CD8-positive, alpha-beta memory T cell (primary cell): ENCODE results near the gene SIGLEC7. TPM values are rescaled to one million over a fixed set of nuclear protein-coding genes. Genes with fewer than 3 reads are reported as not detected.
A peak's percentile ranks its signal among the peaks of the same experiment; 100 is the strongest.

ENCODE experiments used
- CTCF ChIA-PET: fragments of 350-600 bp; sonication (Branson Sonifier 250); formaldehyde crosslinking; loops from one replicate; lab custom pipeline; 2021; ENCODE audit warnings: antibody characterized with exemption; lab: Charles Lee
- POLR2A ChIA-PET: fragments of 350-600 bp; sonication (Branson Sonifier 250); formaldehyde crosslinking; loops from one replicate; lab custom pipeline; 2021; ENCODE audit warnings: antibody characterized with exemption; lab: Charles Lee
- DNase-seq, 5 donors: peaks; one replicate each; pipeline versions ENCODE4 v3.0.0 to v3.0.0-alpha.2; 2020 to 2022; ENCODE audit warnings: mixed read lengths in 1 of 5
- H3K27ac ChIP-seq: one replicate; pipeline ENCODE4 v1.7.0; 2013; ENCODE audit warnings: low read depth, mild to moderate bottlenecking, low read length, moderate library complexity
- H3K27me3 ChIP-seq: 2 replicates; pipeline ENCODE4 v1.7.0; 2013; ENCODE audit warnings: low read length, mild to moderate bottlenecking; ENCODE audit not compliant: insufficient read depth, poor library complexity, severe bottlenecking
- H3K36me3 ChIP-seq: 2 replicates; pipeline ENCODE4 v1.7.0; 2013; ENCODE audit warnings: mild to moderate bottlenecking, low read length, moderate library complexity; ENCODE audit not compliant: insufficient read depth
- H3K4me1 ChIP-seq: 2 replicates; pipeline ENCODE4 v1.7.0; 2013; ENCODE audit warnings: mild to moderate bottlenecking, low read length, moderate library complexity; ENCODE audit not compliant: insufficient read depth
- H3K4me3 ChIP-seq: 2 replicates; pipeline ENCODE4 v1.7.0; 2013; ENCODE audit warnings: mild to moderate bottlenecking, low read length
- H3K9me3 ChIP-seq: 2 replicates; pipeline ENCODE4 v1.7.0; 2013; ENCODE audit warnings: mild to moderate bottlenecking, low read length
- H3K27ac Mint-ChIP-seq, 8 donors: one replicate each; pipeline ENCODE4 v1.8.0; 2020 to 2021; ENCODE audit warnings: mixed read lengths in 8 of 8, mild to moderate bottlenecking in 6 of 8, inconsistent platforms in 3 of 8, moderate library complexity in 3 of 8
- H3K27me3 Mint-ChIP-seq, 2 donors: one replicate each; pipeline ENCODE4 v1.8.0; 2020 to 2021; ENCODE audit warnings: mixed read lengths in 2 of 2, mild to moderate bottlenecking in 1 of 2, moderate library complexity in 1 of 2
- H3K36me3 Mint-ChIP-seq, 3 donors: one replicate each; pipeline ENCODE4 v1.8.0; 2020 to 2021; ENCODE audit warnings: mixed read lengths in 3 of 3, inconsistent platforms in 1 of 3, mild to moderate bottlenecking in 1 of 3
- H3K4me1 Mint-ChIP-seq, 3 donors: one replicate each; pipeline ENCODE4 v1.8.0; 2020 to 2021; ENCODE audit warnings: mixed read lengths in 3 of 3, inconsistent platforms in 1 of 3, mild to moderate bottlenecking in 1 of 3
- H3K4me3 Mint-ChIP-seq, 7 donors: one replicate each; pipeline ENCODE4 v1.8.0; 2020 to 2021; ENCODE audit warnings: mixed read lengths in 7 of 7, mild to moderate bottlenecking in 6 of 7, moderate library complexity in 4 of 7, inconsistent platforms in 2 of 7
- H3K9me3 Mint-ChIP-seq, 5 donors: one replicate each; pipeline ENCODE4 v1.8.0; 2020 to 2022; ENCODE audit warnings: mixed read lengths in 5 of 5, mild to moderate bottlenecking in 3 of 5, moderate library complexity in 2 of 5, inconsistent platforms in 1 of 5
- polyA plus RNA-seq: library from polyadenylated mRNA; unstranded; fragments of 300-500 nt; fragmentation: Illumina TruSeq; gene quantifications from one replicate; pipeline ENCODE4 v1.2.3, GENCODE V29; 2021
- total RNA-seq, 2 experiments: library from RNA; stranded (reverse); gene quantifications; one replicate each; pipeline ENCODE4 v1.2.3, GENCODE V29; 2021

Gene SIGLEC7
- total and polyA plus RNA-seq, 3 experiments from 2014 or later, result 0.42 to 2.5 (median 0.46) TPM

- H3K27ac Mint-ChIP-seq, result peak overlapping the region in 1 of 8 donors; percentile 77
- Histone ChIP-seq H3K9me3 (no peaks in the 10 kb centered on the region), H3K27ac (no peak overlapping the region), H3K36me3 (no peaks in the 10 kb centered on the region), H3K27me3 (peaks cover 8% of the 10 kb centered on the region), H3K4me1 (no peaks in the 10 kb centered on the region), H3K4me3 (no peak overlapping the region)
- no peaks in the 10 kb centered on the region for H3K36me3 Mint-ChIP-seq
- no peak overlapping the region for H3K4me3 Mint-ChIP-seq
- H3K9me3 Mint-ChIP-seq, result no peaks in the 10 kb centered on the region
- peaks cover 21 to 28% of the 10 kb centered on the region in 2 donors for H3K27me3 Mint-ChIP-seq
- no peak for DNase-seq
- H3K4me1 Mint-ChIP-seq, result peaks cover 0 to 7% (median 4%) of the 10 kb centered on the region in 3 donors
- ChIA-PET POLR2A (no interaction called here), CTCF (no interaction called here)
These were observed 45.5 kb downstream of the SIGLEC7 start for GRCh38 chr19:51187395-51188226.

- Histone ChIP-seq H3K4me1 (no peaks in the 10 kb centered on the region), H3K4me3 (no peak overlapping the region), H3K9me3 (no peaks in the 10 kb centered on the region), H3K27me3 (peaks cover 8% of the 10 kb centered on the region), H3K36me3 (no peaks in the 10 kb centered on the region), H3K27ac (no peak overlapping the region)
- ChIA-PET POLR2A (no interaction called here), CTCF (no interaction called here)
- H3K4me1 Mint-ChIP-seq, result peaks cover 0 to 7% (median 4%) of the 10 kb centered on the region in 3 donors
- H3K27me3 Mint-ChIP-seq, result peaks cover 21 to 28% of the 10 kb centered on the region in 2 donors
- DNase-seq, result no peak
- H3K9me3 Mint-ChIP-seq, result no peaks in the 10 kb centered on the region
- no peak overlapping the region for H3K4me3 Mint-ChIP-seq
- no peaks in the 10 kb centered on the region for H3K36me3 Mint-ChIP-seq
- H3K27ac Mint-ChIP-seq, result no peak overlapping the region
These were observed 46.1 kb downstream of the SIGLEC7 start for GRCh38 chr19:51188227-51188559.

- no peak overlapping the region for H3K4me3 ChIP-seq
- H3K27ac Mint-ChIP-seq, result no peak overlapping the region
- H3K4me1 ChIP-seq, result no peaks in the 10 kb centered on the region
- no peaks in the 10 kb centered on the region for H3K9me3 Mint-ChIP-seq
- DNase-seq, result no peak
- no peak overlapping the region for H3K4me3 Mint-ChIP-seq
- peaks cover 3 to 15% (median 8%) of the 10 kb centered on the region in 3 donors for H3K4me1 Mint-ChIP-seq
- no peak overlapping the region for H3K27ac ChIP-seq
- H3K27me3 Mint-ChIP-seq, result peaks cover 3 to 10% of the 10 kb centered on the region in 2 donors
- H3K9me3 ChIP-seq, result no peaks in the 10 kb centered on the region
- H3K36me3 Mint-ChIP-seq, result no peaks in the 10 kb centered on the region
- H3K36me3 ChIP-seq, result no peaks in the 10 kb centered on the region
- ChIA-PET POLR2A (no interaction called here), CTCF (no interaction called here)
- no peaks in the 10 kb centered on the region for H3K27me3 ChIP-seq
These were observed 50.6 kb downstream of the SIGLEC7 start for GRCh38 chr19:51192689-51193088.

- no peak for DNase-seq
- H3K4me1 Mint-ChIP-seq, result peaks cover 3 to 15% (median 8%) of the 10 kb centered on the region in 3 donors
These were observed 52.6 kb downstream of the SIGLEC7 start for GRCh38 chr19:51194527-51195315.

GRCh38 chr19:51195316-51195586, 53.1 kb downstream of the SIGLEC7 start:
- ChIA-PET POLR2A (no interaction called here), CTCF (no interaction called here)
- H3K27ac ChIP-seq, result no peak overlapping the region
- DNase-seq, result no peak
- no peaks in the 10 kb centered on the region for H3K9me3 Mint-ChIP-seq
- no peaks in the 10 kb centered on the region for H3K4me1 ChIP-seq
- peak overlapping the region in 1 of 8 donors; percentile 34 for H3K27ac Mint-ChIP-seq
- H3K4me1 Mint-ChIP-seq, result peaks cover 3 to 15% (median 8%) of the 10 kb centered on the region in 3 donors
- H3K36me3 Mint-ChIP-seq, result no peaks in the 10 kb centered on the region
- no peaks in the 10 kb centered on the region for H3K36me3 ChIP-seq
- no peak overlapping the region for H3K4me3 Mint-ChIP-seq
- H3K4me3 ChIP-seq, result no peak overlapping the region
- peaks cover 0 to 18% of the 10 kb centered on the region in 2 donors for H3K27me3 Mint-ChIP-seq
- peaks cover 2% of the 10 kb centered on the region for H3K27me3 ChIP-seq
- no peaks in the 10 kb centered on the region for H3K9me3 ChIP-seq

More at GRCh38 chr19:51194527-51195315, 52.6 kb downstream of the SIGLEC7 start:
- H3K36me3 ChIP-seq, result no peaks in the 10 kb centered on the region
- H3K36me3 Mint-ChIP-seq, result no peaks in the 10 kb centered on the region
- no peak overlapping the region for H3K27ac ChIP-seq
- H3K4me3 ChIP-seq, result no peak overlapping the region
- H3K9me3 Mint-ChIP-seq, result no peaks in the 10 kb centered on the region
- H3K9me3 ChIP-seq, result no peaks in the 10 kb centered on the region
- no peaks in the 10 kb centered on the region for H3K27me3 ChIP-seq
- H3K4me3 Mint-ChIP-seq, result peak overlapping the region in 4 of 7 donors; percentile 28 to 54 (median 44)
- POLR2A ChIA-PET, result no interaction called here
- peaks cover 0 to 12% of the 10 kb centered on the region in 2 donors for H3K27me3 Mint-ChIP-seq
- H3K4me1 ChIP-seq, result no peaks in the 10 kb centered on the region
- peak overlapping the region in 2 of 8 donors; percentile 17 to 34 for H3K27ac Mint-ChIP-seq
- CTCF ChIA-PET, result no interaction called here

GRCh38 chr19:51195616-51196015, 53.5 kb downstream of the SIGLEC7 start:
- Histone ChIP-seq H3K27ac (no peak overlapping the region), H3K4me1 (no peaks in the 10 kb centered on the region), H3K36me3 (no peaks in the 10 kb centered on the region), H3K4me3 (no peak overlapping the region), H3K27me3 (peaks cover 5% of the 10 kb centered on the region), H3K9me3 (no peaks in the 10 kb centered on the region)
- Mint-ChIP-seq H3K4me3 (no peak overlapping the region), H3K27ac (no peak overlapping the region), H3K36me3 (no peaks in the 10 kb centered on the region), H3K9me3 (no peaks in the 10 kb centered on the region), H3K4me1 (peaks cover 3 to 15% (median 8%) of the 10 kb centered on the region in 3 donors), H3K27me3 (peaks cover 2 to 21% of the 10 kb centered on the region in 2 donors)
- no peak for DNase-seq
- ChIA-PET CTCF (no interaction called here), POLR2A (no interaction called here)

- ChIA-PET POLR2A (no interaction called here), CTCF (no interaction called here)
- H3K27ac Mint-ChIP-seq, result no peak overlapping the region
- H3K4me1 ChIP-seq, result no peaks in the 10 kb centered on the region
- H3K4me3 Mint-ChIP-seq, result no peak overlapping the region
- peaks cover 3 to 15% (median 8%) of the 10 kb centered on the region in 3 donors for H3K4me1 Mint-ChIP-seq
- no peaks in the 10 kb centered on the region for H3K36me3 Mint-ChIP-seq
- no peaks in the 10 kb centered on the region for H3K9me3 Mint-ChIP-seq
- H3K36me3 ChIP-seq, result no peaks in the 10 kb centered on the region
- peaks cover 4 to 27% of the 10 kb centered on the region in 2 donors for H3K27me3 Mint-ChIP-seq
- no peak for DNase-seq
- H3K4me3 ChIP-seq, result no peak overlapping the region
- H3K9me3 ChIP-seq, result no peaks in the 10 kb centered on the region
- no peak overlapping the region for H3K27ac ChIP-seq
- H3K27me3 ChIP-seq, result peaks cover 5% of the 10 kb centered on the region
These were observed 54.1 kb downstream of the SIGLEC7 start for GRCh38 chr19:51196181-51196580.

GRCh38 chr19:51198641-51199040, 56.5 kb downstream of the SIGLEC7 start:
- no peak for DNase-seq
- Mint-ChIP-seq H3K27ac (no peak overlapping the region), H3K36me3 (no peaks in the 10 kb centered on the region), H3K27me3 (peaks cover 8 to 41% of the 10 kb centered on the region in 2 donors), H3K4me3 (no peak overlapping the region), H3K9me3 (no peaks in the 10 kb centered on the region), H3K4me1 (peaks cover 3 to 15% (median 8%) of the 10 kb centered on the region in 3 donors)
- CTCF ChIA-PET, result no interaction called here
- H3K27me3 ChIP-seq, result peaks cover 5% of the 10 kb centered on the region
- H3K4me3 ChIP-seq, result no peak overlapping the region
- POLR2A ChIA-PET, result no interaction called here
- H3K27ac ChIP-seq, result no peak overlapping the region
- H3K36me3 ChIP-seq, result no peaks in the 10 kb centered on the region
- no peaks in the 10 kb centered on the region for H3K9me3 ChIP-seq
- no peaks in the 10 kb centered on the region for H3K4me1 ChIP-seq
